Ascending aorta (tissue), 2 donors: ENCODE data around the gene CCDC149. TPM values are rescaled to one million over a fixed set of nuclear protein-coding genes. Genes with fewer than 3 reads are reported as not detected.

Source experiments
- DNase-seq, 2 donors: peaks; one replicate each; pipeline ENCODE4 v3.0.0-alpha.2; 2019; ENCODE audit warnings: low spot score in 2 of 2
- H3K27ac ChIP-seq, 2 donors: fragments of 200-600 bp; sonication (generic); one replicate each; pipeline ENCODE4 v1.5.1; 2016 to 2017; ENCODE audit warnings: mild to moderate bottlenecking in 1 of 2
- H3K27me3 ChIP-seq: fragments of 200-600 bp; sonication (generic); one replicate; pipeline ENCODE4 v1.5.1; 2017
- H3K36me3 ChIP-seq, 2 donors: fragments of 200-600 bp; sonication (generic); one replicate each; pipeline ENCODE4 v1.5.1; 2016
- H3K4me1 ChIP-seq, 2 donors: fragments of 200-600 bp; sonication (generic); one replicate each; pipeline ENCODE4 v1.5.1; 2016 to 2017; ENCODE audit warnings: mild to moderate bottlenecking in 1 of 2
- H3K4me3 ChIP-seq, 2 donors: fragments of 200-600 bp; sonication (generic); one replicate each; pipeline ENCODE4 v1.5.1; 2016 to 2017; ENCODE audit warnings: mild to moderate bottlenecking in 1 of 2
- H3K9me3 ChIP-seq, 2 donors: fragments of 200-600 bp; sonication (generic); one replicate each; pipeline ENCODE4 v1.5.1; 2016
- intact Hi-C: fragments of 100-400 bp; cut with DNase I; formaldehyde crosslinking; loops from one replicate; pipeline ENCODE4 v1.15.1; 2023
- total RNA-seq: library from RNA; depleted of rRNA; stranded (reverse); fragments of >200 nt; gene quantifications from one replicate; pipeline ENCODE4 v1.1.0, GENCODE V29; 2016
- TF ChIP-seq, protein P1 (sequence below), 3 experiments: fragments of 200-600 bp in 2 of 3; fragments of 450-650 bp in 1 of 3; sonication (generic) in 2 of 3; IDR thresholded peaks; one replicate each; pipeline ENCODE4 v1.5.1; 2016 to 2019; ENCODE audit warnings: antibody characterized with exemption in 3 of 3, mild to moderate bottlenecking in 1 of 3, moderate library complexity in 1 of 3

CCDC149 gene
- total RNA-seq, 1 donor from 2014 or later: 8.7 TPM

DNA sequence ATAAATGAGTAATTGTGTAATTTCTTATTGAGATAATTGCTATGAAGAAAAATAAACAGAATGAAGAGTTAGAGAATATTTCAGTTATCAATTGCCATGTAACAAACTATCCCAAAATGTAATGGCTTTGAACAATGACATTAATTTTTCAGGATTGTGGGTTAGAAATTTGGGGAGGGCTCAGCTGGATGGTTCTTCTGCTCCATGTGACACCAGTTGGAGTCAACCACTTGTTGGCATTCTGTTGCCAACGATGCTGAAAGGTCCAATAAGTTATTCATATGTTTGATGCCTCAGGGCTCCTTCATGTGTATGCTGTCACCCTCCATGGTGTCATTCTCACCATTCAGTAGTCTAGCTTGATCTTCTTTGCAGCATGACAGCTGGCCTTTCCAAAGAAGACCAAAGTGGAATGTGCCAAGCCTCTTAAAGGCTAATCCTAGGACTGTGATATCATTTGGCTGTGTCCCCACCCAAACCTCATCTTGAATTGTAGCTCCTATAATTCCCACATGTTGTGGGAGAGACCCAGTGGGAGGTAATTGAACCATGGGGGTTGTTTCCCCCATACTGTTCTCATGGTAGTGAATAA, 20.9 kb upstream of the CCDC149 start:
- intact Hi-C loops: no loop called here

GRCh38 chr4:24932515-24933225, 19.8 kb upstream of the CCDC149 start:
- Histone ChIP-seq H3K4me3 (no peak overlapping the region), H3K27me3 (no peaks in the 10 kb centered on the region), H3K4me1 (no peaks in the 10 kb centered on the region), H3K36me3 (no peaks in the 10 kb centered on the region), H3K9me3 (peaks cover 9 to 16% of the 10 kb centered on the region in 2 donors), H3K27ac (no peak overlapping the region)
- intact Hi-C loops: no loop called here
- no peak for DNase-seq
- TF ChIP-seq, protein P1, sequence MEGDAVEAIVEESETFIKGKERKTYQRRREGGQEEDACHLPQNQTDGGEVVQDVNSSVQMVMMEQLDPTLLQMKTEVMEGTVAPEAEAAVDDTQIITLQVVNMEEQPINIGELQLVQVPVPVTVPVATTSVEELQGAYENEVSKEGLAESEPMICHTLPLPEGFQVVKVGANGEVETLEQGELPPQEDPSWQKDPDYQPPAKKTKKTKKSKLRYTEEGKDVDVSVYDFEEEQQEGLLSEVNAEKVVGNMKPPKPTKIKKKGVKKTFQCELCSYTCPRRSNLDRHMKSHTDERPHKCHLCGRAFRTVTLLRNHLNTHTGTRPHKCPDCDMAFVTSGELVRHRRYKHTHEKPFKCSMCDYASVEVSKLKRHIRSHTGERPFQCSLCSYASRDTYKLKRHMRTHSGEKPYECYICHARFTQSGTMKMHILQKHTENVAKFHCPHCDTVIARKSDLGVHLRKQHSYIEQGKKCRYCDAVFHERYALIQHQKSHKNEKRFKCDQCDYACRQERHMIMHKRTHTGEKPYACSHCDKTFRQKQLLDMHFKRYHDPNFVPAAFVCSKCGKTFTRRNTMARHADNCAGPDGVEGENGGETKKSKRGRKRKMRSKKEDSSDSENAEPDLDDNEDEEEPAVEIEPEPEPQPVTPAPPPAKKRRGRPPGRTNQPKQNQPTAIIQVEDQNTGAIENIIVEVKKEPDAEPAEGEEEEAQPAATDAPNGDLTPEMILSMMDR (IDR thresholded peaks at IDR 0.05): no peak

More for the DNA sequence above, 20.9 kb upstream of the CCDC149 start:
- no peaks in the 10 kb centered on the region for H3K4me1 ChIP-seq
- DNase-seq: no peak
- peaks cover 9 to 18% of the 10 kb centered on the region in 2 donors for H3K9me3 ChIP-seq
- H3K27me3 ChIP-seq: no peaks in the 10 kb centered on the region
- no peaks in the 10 kb centered on the region for H3K36me3 ChIP-seq
- no peak overlapping the region for H3K4me3 ChIP-seq
- TF ChIP-seq, protein P1 (IDR thresholded peaks at IDR 0.05): no peak
- H3K27ac ChIP-seq: no peak overlapping the region

DNA sequence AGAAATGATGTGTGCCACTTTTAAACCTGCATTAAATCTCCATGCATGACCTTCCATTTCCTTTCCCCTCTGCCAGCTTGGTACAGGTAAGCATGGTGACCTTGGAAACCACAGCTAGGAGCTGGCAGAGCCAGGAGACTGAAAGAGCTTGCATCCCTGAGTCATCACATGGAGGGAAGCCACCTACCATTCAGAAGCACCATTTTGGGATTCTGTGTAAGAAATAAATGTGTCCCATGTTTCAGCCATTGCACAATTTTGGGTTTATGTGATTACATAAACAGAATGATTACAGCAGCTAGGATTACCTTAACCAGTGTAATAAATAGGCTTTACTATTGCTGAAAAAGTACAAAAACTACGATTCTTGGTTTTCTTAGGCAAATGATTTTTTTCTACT, 17.3 kb upstream of the CCDC149 start:
- Histone ChIP-seq H3K36me3 (no peaks in the 10 kb centered on the region), H3K27ac (no peak overlapping the region), H3K4me1 (no peaks in the 10 kb centered on the region), H3K4me3 (no peak overlapping the region), H3K9me3 (peaks cover 6 to 9% of the 10 kb centered on the region in 2 donors), H3K27me3 (no peaks in the 10 kb centered on the region)
- DNase-seq: no peak
- intact Hi-C loops: no loop called here
- TF ChIP-seq, protein P1 (IDR thresholded peaks at IDR 0.05): no peak

DNA sequence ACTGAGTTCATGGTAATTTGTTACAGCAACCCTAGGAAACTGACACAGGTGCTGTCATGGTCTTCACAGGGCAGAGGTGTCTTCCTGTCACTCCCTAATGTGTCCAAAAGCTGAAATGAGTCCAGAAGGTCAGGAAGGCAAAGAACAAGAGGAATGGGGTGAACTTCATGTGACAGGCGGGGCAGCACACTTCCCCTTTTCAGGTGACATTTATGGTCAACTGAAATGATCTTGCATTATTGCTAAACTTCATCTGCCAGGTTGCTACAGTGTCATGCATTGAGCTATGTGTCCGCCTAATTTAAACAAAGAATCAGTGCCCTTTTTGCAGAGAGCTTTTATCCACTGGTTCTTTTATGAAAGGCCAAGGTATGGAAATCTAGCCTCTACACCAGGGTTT, 15.9 kb upstream of the CCDC149 start:
- no peak overlapping the region for H3K4me3 ChIP-seq
- H3K36me3 ChIP-seq: no peaks in the 10 kb centered on the region
- H3K27me3 ChIP-seq: no peaks in the 10 kb centered on the region
- no peaks in the 10 kb centered on the region for H3K4me1 ChIP-seq
- TF ChIP-seq, protein P1 (IDR thresholded peaks at IDR 0.05): no peak
- intact Hi-C loops: no loop called here
- H3K9me3 ChIP-seq: peaks cover under 1 to 3% of the 10 kb centered on the region in 2 donors
- no peak overlapping the region for H3K27ac ChIP-seq
- DNase-seq: no peak

DNA sequence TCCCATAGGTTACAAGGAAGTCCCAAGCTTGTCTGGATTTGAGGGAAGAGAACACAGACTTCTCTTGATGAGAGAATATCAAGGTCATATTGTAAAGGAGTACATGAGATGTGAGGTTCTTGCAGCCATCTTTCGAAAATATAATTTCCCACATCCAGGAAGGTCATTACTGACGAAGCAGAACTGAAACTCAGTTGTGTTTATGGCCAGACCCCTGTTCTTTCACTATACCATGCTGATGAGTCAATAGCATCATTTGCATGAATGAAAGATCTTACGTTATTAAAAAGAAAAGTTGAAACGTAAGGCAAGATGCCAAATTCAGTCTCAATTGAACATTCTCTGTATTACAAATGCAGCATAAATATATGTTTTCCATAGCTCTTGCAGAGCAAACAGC, 14.2 kb upstream of the CCDC149 start:
- no peak for DNase-seq
- Histone ChIP-seq H3K27me3 (no peaks in the 10 kb centered on the region), H3K36me3 (no peaks in the 10 kb centered on the region), H3K9me3 (no peaks in the 10 kb centered on the region), H3K4me3 (no peak overlapping the region), H3K27ac (no peak overlapping the region), H3K4me1 (no peaks in the 10 kb centered on the region)
- TF ChIP-seq, protein P1 (IDR thresholded peaks at IDR 0.05): no peak
- intact Hi-C loops: no loop called here
